Sigmoid colon (tissue), 3 donors: ENCODE measurements around the gene OXCT2.

ENCODE experiments used
- CTCF ChIP-seq, 4 experiments: fragments of 450-650 bp in 3 of 4; fragments of 200-600 bp in 1 of 4; IDR thresholded peaks; one replicate each; pipeline ENCODE4 v1.5.1; 2016 to 2019; ENCODE audit warnings: antibody characterized with exemption in 4 of 4, mild to moderate bottlenecking in 3 of 4, moderate library complexity in 2 of 4
- POLR2A ChIP-seq, 2 donors: fragments of 450-650 bp; IDR thresholded peaks; one replicate each; pipeline ENCODE4 v1.6.1; 2016; ENCODE audit warnings: antibody characterized with exemption in 2 of 2, mild to moderate bottlenecking in 2 of 2, moderate library complexity in 2 of 2

GRCh38 chr1:39788426-39788757, 17.2 kb upstream of the OXCT2 start:
- TF ChIP-seq CTCF (IDR thresholded peaks at IDR 0.05) (no peak), POLR2A (IDR thresholded peaks at IDR 0.05) (no peak)
